Left lung (tissue), 10 donors: ENCODE data around the gene BAHCC1. TPM values are rescaled to one million over a fixed set of nuclear protein-coding genes. Genes with fewer than 3 reads are reported as not detected.

Experiments used
- ATAC-seq: fragments of 200-7000 bp; cut with Tn5 transposase; one replicate; pipeline ENCODE4 v1.9.1; 2020; ENCODE audit warnings: moderate library complexity
- DNase-seq, 4 donors: peaks; one replicate each; pipeline ENCODE4 v3.0.0-alpha.2; 2013 to 2020
- H3K27ac ChIP-seq, 2 donors: fragments of 200-600 bp; sonication (generic) in 1 of 2; one replicate each; pipeline versions ENCODE4 v1.5.0 to v1.8.0; 2020 to 2021
- H3K27me3 ChIP-seq, 2 donors: fragments of 200-600 bp; sonication (generic) in 1 of 2; one replicate each; pipeline versions ENCODE4 v1.5.0 to v1.8.0; 2020 to 2021
- H3K36me3 ChIP-seq, 2 donors: fragments of 200-600 bp; sonication (generic) in 1 of 2; one replicate each; pipeline versions ENCODE4 v1.5.0 to v1.8.0; 2020 to 2021
- H3K4me1 ChIP-seq, 2 donors: fragments of 200-600 bp; one replicate each; pipeline ENCODE4 v1.8.0; 2021
- H3K4me3 ChIP-seq, 2 donors: fragments of 200-600 bp; sonication (generic) in 1 of 2; one replicate each; pipeline versions ENCODE4 v1.5.0 to v1.8.0; 2020 to 2021; ENCODE audit warnings: mild to moderate bottlenecking in 1 of 2
- H3K9me3 ChIP-seq, 2 donors: fragments of 200-600 bp; sonication (generic) in 1 of 2; one replicate each; pipeline versions ENCODE4 v1.5.0 to v1.8.0; 2020 to 2021
- intact Hi-C, 2 donors: fragments of 100-400 bp; cut with DNase I; formaldehyde crosslinking; loops; one replicate each; pipeline versions ENCODE4 v1.11.2 to v1.14.2; 2022
- polyA plus RNA-seq, 6 donors: library from polyadenylated mRNA; unstranded; fragments of 120-200 nt; gene quantifications; one replicate each; pipeline ENCODE4 v1.2.1, GENCODE V29; 2013; ENCODE audit not compliant: insufficient read length in 6 of 6
- total RNA-seq, 2 donors: library from RNA; stranded (reverse); fragmentation: NEBNext Ultra II Directional; extraction: Animal tissue kit (Norgen Biotek cat#: 25700); gene quantifications; one replicate each; pipeline ENCODE4 v1.2.1, GENCODE V29; 2021
- TF ChIP-seq, protein P1 (sequence below), 2 donors: fragments of 200-600 bp; sonication (generic) in 1 of 2; IDR thresholded peaks; one replicate each; pipeline versions ENCODE4 v1.5.0 to v1.8.0; 2021; ENCODE audit warnings: antibody characterized with exemption in 2 of 2
- donor health status: DM: no; HTN: yes; CAD: no.
- donor health status: DM: no; HTN: no; CAD: no.

BAHCC1 gene
- total and polyA plus RNA-seq, 8 donors = 13.6 to 28.5 (median 21.4) TPM

- H3K4me1 ChIP-seq = peaks cover 15 to 42% of the 10 kb centered on the region in 2 donors
- intact Hi-C loops = loop anchor here (10.0 kb wide), 3 partner anchors 83 to 223 kb away; partner anchors contain the start of gene BAHCC1 (in 1 of the 2)
- H3K27ac ChIP-seq = peak overlapping the region; percentile 83 to 87
- TF ChIP-seq, protein P1, sequence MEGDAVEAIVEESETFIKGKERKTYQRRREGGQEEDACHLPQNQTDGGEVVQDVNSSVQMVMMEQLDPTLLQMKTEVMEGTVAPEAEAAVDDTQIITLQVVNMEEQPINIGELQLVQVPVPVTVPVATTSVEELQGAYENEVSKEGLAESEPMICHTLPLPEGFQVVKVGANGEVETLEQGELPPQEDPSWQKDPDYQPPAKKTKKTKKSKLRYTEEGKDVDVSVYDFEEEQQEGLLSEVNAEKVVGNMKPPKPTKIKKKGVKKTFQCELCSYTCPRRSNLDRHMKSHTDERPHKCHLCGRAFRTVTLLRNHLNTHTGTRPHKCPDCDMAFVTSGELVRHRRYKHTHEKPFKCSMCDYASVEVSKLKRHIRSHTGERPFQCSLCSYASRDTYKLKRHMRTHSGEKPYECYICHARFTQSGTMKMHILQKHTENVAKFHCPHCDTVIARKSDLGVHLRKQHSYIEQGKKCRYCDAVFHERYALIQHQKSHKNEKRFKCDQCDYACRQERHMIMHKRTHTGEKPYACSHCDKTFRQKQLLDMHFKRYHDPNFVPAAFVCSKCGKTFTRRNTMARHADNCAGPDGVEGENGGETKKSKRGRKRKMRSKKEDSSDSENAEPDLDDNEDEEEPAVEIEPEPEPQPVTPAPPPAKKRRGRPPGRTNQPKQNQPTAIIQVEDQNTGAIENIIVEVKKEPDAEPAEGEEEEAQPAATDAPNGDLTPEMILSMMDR (IDR thresholded peaks at IDR 0.05) = no peak
- DNase-seq (peak; percentile 80 to 93 (median 84)), ATAC-seq (peak; percentile 89)
- no peaks in the 10 kb centered on the region for H3K36me3 ChIP-seq
- H3K4me3 ChIP-seq = peak overlapping the region; percentile 53 to 81
- H3K9me3 ChIP-seq = no peaks in the 10 kb centered on the region
- peaks cover 0 to 16% of the 10 kb centered on the region in 2 donors for H3K27me3 ChIP-seq
Measured at GRCh38 chr17:81487487-81488275, 92.4 kb downstream of the BAHCC1 start.

DNA sequence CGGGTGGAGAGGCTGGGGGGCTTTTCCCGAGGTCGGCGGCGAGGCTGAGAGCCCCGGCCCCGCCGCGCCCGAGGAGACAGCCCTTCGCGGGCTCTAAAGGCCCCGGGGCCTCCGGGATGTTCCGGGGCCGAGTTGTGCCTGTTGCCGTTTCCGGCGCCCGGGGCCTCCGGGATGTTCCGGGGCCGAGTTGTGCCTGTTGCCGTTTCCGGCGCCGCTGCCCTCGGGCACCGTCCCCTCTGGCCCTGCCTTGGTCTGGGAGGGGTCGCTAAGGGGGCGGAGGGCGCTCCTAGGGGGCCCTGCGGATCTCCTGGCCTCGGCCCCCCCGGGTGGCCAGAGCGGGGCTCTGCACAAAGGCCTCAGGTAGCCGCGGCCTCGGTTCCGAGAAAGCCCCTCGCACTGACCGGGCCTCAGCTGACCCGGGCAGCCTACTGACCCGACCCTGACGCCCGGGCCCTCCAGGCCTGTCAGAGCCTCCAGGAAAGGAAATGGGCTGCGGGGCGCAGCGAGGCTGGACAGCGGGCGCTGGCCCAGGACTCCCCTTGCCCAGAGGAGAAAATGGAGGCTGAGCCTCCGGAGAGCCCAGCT is 93.1 kb downstream of the BAHCC1 start:
- H3K4me1 ChIP-seq = peaks cover 15 to 38% of the 10 kb centered on the region in 2 donors
- TF ChIP-seq, protein P1 (IDR thresholded peaks at IDR 0.05) = no peak
- peaks cover 0 to 9% of the 10 kb centered on the region in 2 donors for H3K27me3 ChIP-seq
- DNase-seq = no peak
- ATAC-seq = peak; percentile 8
- H3K4me3 ChIP-seq = peak overlapping the region; percentile 53 to 81
- no peaks in the 10 kb centered on the region for H3K9me3 ChIP-seq
- H3K27ac ChIP-seq = peak overlapping the region; percentile 83 to 87
- intact Hi-C loops = loop anchor here (10.0 kb wide), 3 partner anchors 84 to 224 kb away; partner anchors contain the start of gene BAHCC1 (in 1 of the 2)
- H3K36me3 ChIP-seq = no peaks in the 10 kb centered on the region

GRCh38 chr17:81489012-81489997 is 94.0 kb downstream of the BAHCC1 start:
- H3K4me3 ChIP-seq = peak overlapping the region in 1 of 2 donors; percentile 53
- H3K4me1 ChIP-seq = peaks cover 10 to 29% of the 10 kb centered on the region in 2 donors
- no peaks in the 10 kb centered on the region for H3K36me3 ChIP-seq
- intact Hi-C loops = loop anchor here (10.0 kb wide), 3 partner anchors 85 to 225 kb away; partner anchors contain the start of gene BAHCC1 (in 1 of the 2)
- DNase-seq (no peak), ATAC-seq (no peak)
- H3K9me3 ChIP-seq = no peaks in the 10 kb centered on the region
- TF ChIP-seq, protein P1 (IDR thresholded peaks at IDR 0.05) = no peak
- H3K27ac ChIP-seq = no peak overlapping the region
- no peaks in the 10 kb centered on the region for H3K27me3 ChIP-seq

- Histone ChIP-seq H3K36me3 (no peaks in the 10 kb centered on the region), H3K27me3 (peaks cover 0 to 5% of the 10 kb centered on the region in 2 donors), H3K4me3 (no peak overlapping the region), H3K27ac (no peak overlapping the region), H3K4me1 (peaks cover 10 to 22% of the 10 kb centered on the region in 2 donors), H3K9me3 (no peaks in the 10 kb centered on the region)
- ATAC-seq (no peak), DNase-seq (no peak)
- TF ChIP-seq, protein P1 (IDR thresholded peaks at IDR 0.05) = no peak
- intact Hi-C loops = loop anchor here (10.0 kb wide), 3 partner anchors 85 to 225 kb away; partner anchors contain the start of gene BAHCC1 (in 1 of the 2)
Measured at GRCh38 chr17:81489998-81490992, 95.0 kb downstream of the BAHCC1 start.
